Gastrocnemius medialis (tissue), 4 donors: ENCODE data around the gene ARHGEF26. TPM values are rescaled to one million over a fixed set of nuclear protein-coding genes. Genes with fewer than 3 reads are reported as not detected.

Experiments used
- ATAC-seq, 2 donors: fragments of 150-250 bp; one replicate each; pipeline ENCODE4 v1.9.1; 2016
- DNase-seq, 2 donors: peaks; one replicate each; pipeline ENCODE4 v3.0.0-alpha.2; 2019
- H3K27ac ChIP-seq, 4 donors: fragments of 200-600 bp; sonication (generic); 1 replicate in 1 of 4; 2 replicates in 3 of 4; pipeline ENCODE4 v1.5.1; 2016 to 2018; ENCODE audit warnings: mild to moderate bottlenecking in 2 of 4, moderate library complexity in 1 of 4
- H3K27me3 ChIP-seq, 3 donors: fragments of 200-600 bp; sonication (generic) in 2 of 3; 1 replicate in 1 of 3; 2 replicates in 2 of 3; pipeline versions ENCODE4 v1.5.1 to v1.6.0; 2016 to 2019; ENCODE audit warnings: mild to moderate bottlenecking in 1 of 3, moderate library complexity in 1 of 3
- H3K36me3 ChIP-seq, 2 donors: fragments of 200-600 bp; sonication (generic) in 1 of 2; one replicate each; pipeline ENCODE4 v1.5.1; 2017 to 2018
- H3K4me1 ChIP-seq, 2 donors: fragments of 200-600 bp; sonication (generic) in 1 of 2; one replicate each; pipeline ENCODE4 v1.5.1; 2016 to 2017; ENCODE audit warnings: mild to moderate bottlenecking in 2 of 2
- H3K4me3 ChIP-seq, 4 donors: fragments of 200-600 bp; sonication (generic) in 3 of 4; 1 replicate in 1 of 4; 2 replicates in 3 of 4; pipeline ENCODE4 v1.5.1; 2016 to 2019; ENCODE audit warnings: mild to moderate bottlenecking in 2 of 4
- H3K9me3 ChIP-seq, 3 donors: fragments of 200-600 bp; sonication (generic) in 2 of 3; 1 replicate in 1 of 3; 2 replicates in 2 of 3; pipeline ENCODE4 v1.5.1; 2016 to 2019
- CTCF ChIP-seq, 5 experiments: fragments of 450-650 bp in 3 of 5; fragments of 200-600 bp in 2 of 5; sonication (generic) in 2 of 5; IDR thresholded peaks in 4 of 5; conservative IDR thresholded peaks in 1 of 5; 1 replicate in 4 of 5; 2 replicates in 1 of 5; pipeline ENCODE4 v1.5.1; 2016 to 2019; ENCODE audit warnings: antibody characterized with exemption in 5 of 5, mild to moderate bottlenecking in 3 of 5, moderate library complexity in 3 of 5
- POLR2A ChIP-seq, 2 donors: fragments of 450-650 bp; IDR thresholded peaks; one replicate each; pipeline ENCODE4 v1.6.1; 2017; ENCODE audit warnings: antibody characterized with exemption in 2 of 2, mild to moderate bottlenecking in 2 of 2, moderate library complexity in 2 of 2
- in situ Hi-C, 4 donors: fragments of 200-750 bp; cut with MboI; loops; one replicate each; pipeline versions ENCODE4 v1.15.0 to v1.8.0; 2017; ENCODE audit warnings: low sequenced_read_pairs in 4 of 4
- intact Hi-C: fragments of 100-400 bp; cut with DNase I; formaldehyde crosslinking; loops from one replicate; pipeline ENCODE4 v1.15.1; 2023; ENCODE audit warnings: low total_unique reads
- total RNA-seq, 4 donors: library from RNA; depleted of rRNA; stranded (reverse); fragments of >200 nt; gene quantifications; one replicate each; pipeline versions ENCODE4 v1.1.0 to v1.2.3, GENCODE V29; 2016

The ARHGEF26 gene
- total RNA-seq, 4 donors from 2014 or later: 0.41 to 1.7 (median 1.2) TPM

- in situ Hi-C loops: no loop called here
- no peak for TF ChIP-seq POLR2A (IDR thresholded peaks at IDR 0.05)
- Histone ChIP-seq H3K27ac (no peak overlapping the region), H3K4me1 (no peaks in the 10 kb centered on the region), H3K36me3 (no peaks in the 10 kb centered on the region), H3K4me3 (no peak overlapping the region), H3K9me3 (no peaks in the 10 kb centered on the region), H3K27me3 (no peaks in the 10 kb centered on the region)
- intact Hi-C loops: no loop called here
- ATAC-seq (no peak), DNase-seq (no peak)
Observed at GRCh38 chr3:154132777-154133375, 11.7 kb downstream of the ARHGEF26 start.

DNA sequence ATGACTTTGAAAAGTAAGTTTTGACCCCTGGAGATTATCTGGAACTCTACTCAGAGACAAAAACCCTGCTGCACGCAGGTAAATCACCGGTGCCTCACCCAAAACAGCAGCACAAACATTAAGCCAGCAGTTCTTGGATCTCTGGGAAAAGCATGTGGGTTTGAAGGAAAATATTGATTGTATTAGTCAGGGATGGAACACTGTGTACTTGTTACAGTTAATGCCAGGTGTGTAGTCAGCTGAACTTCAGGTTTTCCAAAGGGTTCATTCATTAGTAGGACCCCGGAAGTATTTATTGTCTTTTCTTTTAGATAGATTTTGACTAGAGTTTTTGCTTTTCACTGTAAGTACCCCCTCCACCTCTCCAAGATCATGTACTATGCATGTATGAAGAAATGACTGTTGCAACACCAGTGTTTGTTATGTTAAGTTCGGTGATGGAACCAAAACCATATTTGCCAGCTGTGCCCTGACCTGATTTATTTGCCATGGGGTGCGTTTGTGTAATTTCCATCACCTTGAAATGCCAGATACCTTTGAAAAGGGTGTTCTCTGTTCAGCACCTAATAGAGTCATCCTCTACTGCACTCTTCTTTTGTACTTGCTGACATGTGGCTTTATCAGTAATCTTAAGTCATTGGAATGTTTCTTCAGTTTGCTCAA, 14.5 kb downstream of the ARHGEF26 start:
- Histone ChIP-seq H3K36me3 (no peaks in the 10 kb centered on the region), H3K27me3 (no peaks in the 10 kb centered on the region), H3K27ac (no peak overlapping the region), H3K4me1 (no peaks in the 10 kb centered on the region), H3K9me3 (no peaks in the 10 kb centered on the region), H3K4me3 (no peak overlapping the region)
- no peak for TF ChIP-seq POLR2A (IDR thresholded peaks at IDR 0.05)
- ATAC-seq: no peak
- no peak for DNase-seq
- in situ Hi-C loops (no loop called here), intact Hi-C loops (no loop called here)

GRCh38 chr3:154137036-154137435, 15.8 kb downstream of the ARHGEF26 start:
- ATAC-seq (no peak), DNase-seq (no peak)
- Histone ChIP-seq H3K27me3 (no peaks in the 10 kb centered on the region), H3K4me1 (no peaks in the 10 kb centered on the region), H3K9me3 (no peaks in the 10 kb centered on the region), H3K36me3 (no peaks in the 10 kb centered on the region), H3K4me3 (no peak overlapping the region), H3K27ac (no peak overlapping the region)
- no peak for TF ChIP-seq CTCF (IDR thresholded peaks at IDR 0.05 in 4 of 5, conservative IDR thresholded peaks at IDR 0.05 in 1 of 5)
- TF ChIP-seq POLR2A (IDR thresholded peaks at IDR 0.05): no peak
- intact Hi-C loops: no loop called here
- in situ Hi-C loops: no loop called here

GRCh38 chr3:154139996-154140436, 18.8 kb downstream of the ARHGEF26 start:
- TF ChIP-seq POLR2A (IDR thresholded peaks at IDR 0.05) (no peak), CTCF (IDR thresholded peaks at IDR 0.05 in 4 of 5, conservative IDR thresholded peaks at IDR 0.05 in 1 of 5) (no peak)
- DNase-seq: no peak
- H3K4me1 ChIP-seq: no peaks in the 10 kb centered on the region

DNA sequence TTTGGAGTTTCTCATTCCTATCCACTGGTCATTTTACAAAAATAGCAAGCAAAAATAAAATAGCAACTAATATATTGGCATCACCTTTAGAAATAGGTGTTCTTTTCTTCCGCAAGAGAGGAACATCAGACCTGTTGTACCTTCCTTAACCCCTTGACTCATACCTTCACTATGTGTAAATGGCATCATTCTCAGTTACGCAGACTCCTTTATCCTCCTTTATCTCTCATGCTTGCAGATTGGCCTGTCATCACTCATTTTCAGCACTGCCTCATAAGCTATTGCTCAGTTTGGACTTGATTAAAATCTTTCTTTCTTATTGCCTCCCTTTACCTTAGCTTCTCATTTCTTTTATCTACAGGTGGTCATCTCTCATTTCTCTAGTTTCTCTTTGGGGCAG, 21.4 kb downstream of the ARHGEF26 start:
- H3K9me3 ChIP-seq: no peaks in the 10 kb centered on the region
- in situ Hi-C loops (no loop called here), intact Hi-C loops (no loop called here)
- ATAC-seq (no peak), DNase-seq (no peak)
- no peak overlapping the region for H3K4me3 ChIP-seq
- no peaks in the 10 kb centered on the region for H3K4me1 ChIP-seq
- no peak overlapping the region for H3K27ac ChIP-seq
- TF ChIP-seq CTCF (IDR thresholded peaks at IDR 0.05 in 4 of 5, conservative IDR thresholded peaks at IDR 0.05 in 1 of 5) (no peak), POLR2A (IDR thresholded peaks at IDR 0.05) (no peak)
- no peaks in the 10 kb centered on the region for H3K27me3 ChIP-seq
- no peaks in the 10 kb centered on the region for H3K36me3 ChIP-seq

More at GRCh38 chr3:154139996-154140436, 18.8 kb downstream of the ARHGEF26 start:
- Histone ChIP-seq H3K36me3 (no peaks in the 10 kb centered on the region), H3K4me3 (no peak overlapping the region), H3K27me3 (no peaks in the 10 kb centered on the region), H3K27ac (no peak overlapping the region), H3K9me3 (no peaks in the 10 kb centered on the region)
- in situ Hi-C loops (no loop called here), intact Hi-C loops (no loop called here)
- ATAC-seq: no peak
